NCI-H460 (cell line): ENCODE data around the gene SRL. TPM values are rescaled to one million over a fixed set of nuclear protein-coding genes. Genes with fewer than 3 reads are reported as not detected.

Source experiments
- DNase-seq: peaks from one replicate; pipeline ENCODE4 v3.0.0-alpha.2; 2016; ENCODE audit warnings: low read depth; ENCODE audit errors: extremely low read depth
- total RNA-seq: library from RNA; depleted of rRNA; stranded (reverse); fragments of >200 nt; shearing (Covaris generic); gene quantifications from 2 replicates; pipeline ENCODE4 v1.2.3, GENCODE V29; 2014

The SRL gene
- total RNA-seq, 1 experiment from 2014 or later, result not detected

- DNase-seq, result no peak
Measured at GRCh38 chr16:4204521-4204920, 37.4 kb downstream of the SRL start.

GRCh38 chr16:4203748-4204147, 38.1 kb downstream of the SRL start:
- DNase-seq, result no peak

- no peak for DNase-seq
Measured at GRCh38 chr16:4202615-4203345, 39.1 kb downstream of the SRL start.

- no peak for DNase-seq
Measured at GRCh38 chr16:4200781-4201137, 41.1 kb downstream of the SRL start.

GRCh38 chr16:4200000-4200780, 41.7 kb downstream of the SRL start:
- peak; percentile 58 for DNase-seq

GRCh38 chr16:4198816-4199215, 43.1 kb downstream of the SRL start:
- DNase-seq, result no peak

- no peak for DNase-seq
Measured at GRCh38 chr16:4194661-4195060, 47.2 kb downstream of the SRL start.

GRCh38 chr16:4193920-4194319, 48.0 kb downstream of the SRL start:
- no peak for DNase-seq

GRCh38 chr16:4192206-4192605, 49.7 kb downstream of the SRL start:
- no peak for DNase-seq

- no peak for DNase-seq
Measured at GRCh38 chr16:4190712-4191333, 51.1 kb downstream of the SRL start.

- DNase-seq, result no peak
Measured at GRCh38 chr16:4190086-4190485, 51.8 kb downstream of the SRL start.

- no peak for DNase-seq
Measured at GRCh38 chr16:4184038-4184702, 57.7 kb downstream of the SRL start.

- peak; percentile 91 for DNase-seq
Measured at GRCh38 chr16:4183237-4184037, 58.4 kb downstream of the SRL start.

GRCh38 chr16:4182581-4183236, 59.2 kb downstream of the SRL start:
- DNase-seq, result no peak

GRCh38 chr16:4180511-4180910, 61.4 kb downstream of the SRL start:
- no peak for DNase-seq

- DNase-seq, result no peak
Measured at GRCh38 chr16:4179763-4180260, 62.1 kb downstream of the SRL start.

- DNase-seq, result no peak
Measured at GRCh38 chr16:4179020-4179419, 62.9 kb downstream of the SRL start.

- no peak for DNase-seq
Measured at GRCh38 chr16:4178468-4179010, 63.3 kb downstream of the SRL start.

- DNase-seq, result peak; percentile 51
Measured at GRCh38 chr16:4176906-4177417, 64.9 kb downstream of the SRL start.
